ENCODE measurements around the gene TOMM20. TPM values are rescaled to one million over a fixed set of nuclear protein-coding genes. Genes with fewer than 3 reads are reported as not detected.

The TOMM20 gene
- total and polyA plus RNA-seq, 9 of the 15 experiments (the other 6 are each of a cell fraction or from before 2014, with no cell fraction given), result 70.6 to 334 (median 159) TPM

- peak; percentile 92 to 98 (median 96) for TF ChIP-seq CTCF (IDR thresholded peaks at IDR 0.05 in 2 of 3, conservative IDR thresholded peaks at IDR 0.05 in 1 of 3; ENCODE audit: insufficient read depth in 2 of 3, low read depth in 1 of 3, low read length in 3 of 3)
- peak; percentile 52; the same call in 1 of the 2 replicates for TF ChIP-seq ATF7 (IDR thresholded peaks at IDR 0.05)
- TF ChIP-seq EHMT2 (IDR thresholded peaks at IDR 0.05), result no peak
- TF ChIP-seq CHD7 (IDR thresholded peaks at IDR 0.05; ENCODE audit: low read depth, low read length), result no peak
- no peak for TF ChIP-seq TSHZ1 (CRISPR knock-in tag; IDR thresholded peaks at IDR 0.05)
- peak; percentile 89 for TF ChIP-seq SMC3 (conservative IDR thresholded peaks at IDR 0.05; ENCODE audit: insufficient read depth, low read depth, low read length)
- TF ChIP-seq RHOXF2B (CRISPR knock-in tag; conservative IDR thresholded peaks at IDR 0.05), result 0 out of 2 replicates have a peak, but pooled peaks have one; percentile 8
- TF ChIP-seq RBM22 (IDR thresholded peaks at IDR 0.05; ENCODE audit: low read depth, low read length, poor library complexity, severe bottlenecking), result no peak
- TF ChIP-seq TSC22D4 (tag; IDR thresholded peaks at IDR 0.05), result no peak
Measured at GRCh38 chr1:235093696-235094592, 34.7 kb downstream of the TOMM20 start (continued).
